Right lobe of liver (tissue), 4 donors: ENCODE results near the gene ALG12.

ENCODE experiments used
- POLR2A ChIP-seq: fragments of 450-650 bp; IDR thresholded peaks from one replicate; pipeline ENCODE4 v1.6.1; 2017; ENCODE audit warnings: antibody characterized with exemption, mild to moderate bottlenecking
- TF ChIP-seq, protein P1 (sequence below), 4 donors: fragments of 200-600 bp in 3 of 4; fragments of 450-650 bp in 1 of 4; IDR thresholded peaks; one replicate each; pipeline versions ENCODE4 v1.5.1 to v1.8.0; 2016 to 2022; ENCODE audit warnings: antibody characterized with exemption in 4 of 4, mild to moderate bottlenecking in 2 of 4
- donor health status: DM: no; HTN: no; CAD: no.
- donor health status: DM: no; HTN: no; CAD: no.
- donor health status: DM: no; HTN: yes; CAD: no.

DNA sequence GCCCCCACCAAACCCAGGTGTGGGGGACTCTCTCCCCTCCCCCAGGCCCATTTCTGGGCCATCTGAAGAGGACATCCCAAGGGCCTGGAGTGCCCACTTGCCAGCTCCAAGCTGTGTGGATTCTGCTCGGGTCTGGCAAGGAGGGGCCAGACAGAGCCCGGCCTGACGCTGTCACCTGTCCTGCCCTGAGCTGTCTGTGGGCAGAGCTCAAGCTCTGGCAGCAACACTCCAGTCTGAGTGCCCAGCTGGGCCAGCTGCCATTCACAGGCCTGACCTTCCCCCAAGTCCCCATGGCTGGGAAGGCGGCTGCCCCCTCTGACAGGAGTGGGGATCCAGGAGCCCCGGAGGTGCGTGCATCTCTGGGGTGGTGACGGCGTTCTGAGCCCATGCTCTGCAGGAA is 36.1 kb upstream of the ALG12 start:
- TF ChIP-seq, protein P1, sequence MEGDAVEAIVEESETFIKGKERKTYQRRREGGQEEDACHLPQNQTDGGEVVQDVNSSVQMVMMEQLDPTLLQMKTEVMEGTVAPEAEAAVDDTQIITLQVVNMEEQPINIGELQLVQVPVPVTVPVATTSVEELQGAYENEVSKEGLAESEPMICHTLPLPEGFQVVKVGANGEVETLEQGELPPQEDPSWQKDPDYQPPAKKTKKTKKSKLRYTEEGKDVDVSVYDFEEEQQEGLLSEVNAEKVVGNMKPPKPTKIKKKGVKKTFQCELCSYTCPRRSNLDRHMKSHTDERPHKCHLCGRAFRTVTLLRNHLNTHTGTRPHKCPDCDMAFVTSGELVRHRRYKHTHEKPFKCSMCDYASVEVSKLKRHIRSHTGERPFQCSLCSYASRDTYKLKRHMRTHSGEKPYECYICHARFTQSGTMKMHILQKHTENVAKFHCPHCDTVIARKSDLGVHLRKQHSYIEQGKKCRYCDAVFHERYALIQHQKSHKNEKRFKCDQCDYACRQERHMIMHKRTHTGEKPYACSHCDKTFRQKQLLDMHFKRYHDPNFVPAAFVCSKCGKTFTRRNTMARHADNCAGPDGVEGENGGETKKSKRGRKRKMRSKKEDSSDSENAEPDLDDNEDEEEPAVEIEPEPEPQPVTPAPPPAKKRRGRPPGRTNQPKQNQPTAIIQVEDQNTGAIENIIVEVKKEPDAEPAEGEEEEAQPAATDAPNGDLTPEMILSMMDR (IDR thresholded peaks at IDR 0.05): no peak
- TF ChIP-seq POLR2A: no peak
